ENCODE results near the gene NCF2. TPM values are rescaled to one million over a fixed set of nuclear protein-coding genes. Genes with fewer than 3 reads are reported as not detected.

NCF2 gene
- total and polyA plus RNA-seq, 2 donors (not counting 1 experiment from before 2014, with no cell fraction given), result 9.9 to 10.5 TPM

GRCh38 chr1:183605904-183606303 lies 15.6 kb upstream of the NCF2 start:
- POLR2A ChIA-PET, result no interaction called here
- TF ChIP-seq CTCF (IDR thresholded peaks at IDR 0.05), result no peak
- TF ChIP-seq EZH2 (IDR thresholded peaks at IDR 0.05; ENCODE audit: borderline replicate concordance, insufficient read depth, low read depth, low read length, poor library complexity, severe bottlenecking), result no peak
- no peak overlapping the region for H2AFZ ChIP-seq (ENCODE audit: insufficient read depth, low read depth, low read length, poor library complexity, severe bottlenecking)
- Mint-ChIP-seq H3K4me1 (peaks cover 40% of the 10 kb centered on the region), H3K9me3 (ENCODE audit: insufficient read depth) (no peaks in the 10 kb centered on the region), H3K4me3 (no peak overlapping the region), H3K27ac (no peak overlapping the region), H3K27me3 (no peaks in the 10 kb centered on the region)
- H3K4me1 ChIP-seq (ENCODE audit: control insufficient read depth in 2 of 2, insufficient read depth in 2 of 2, low read length in 2 of 2), result peaks cover 29 to 42% of the 10 kb centered on the region in 2 donors
- no peak overlapping the region for H3K9ac ChIP-seq (ENCODE audit: low read length)
- no peaks in the 10 kb centered on the region for H4K20me1 ChIP-seq (ENCODE audit: control insufficient read depth, insufficient read depth, low read length, poor library complexity, severe bottlenecking)
- no peak overlapping the region for H3K4me3 ChIP-seq (ENCODE audit: control extremely low read depth in 1 of 5, extremely low read depth in 1 of 5, insufficient read depth in 1 of 5, low read depth in 2 of 5, low read length in 4 of 5)
- H3K27ac ChIP-seq (ENCODE audit: low read length in 2 of 2), result no peak overlapping the region
- intact Hi-C loops (cut with micrococcal nuclease), result no loop called here
- ATAC-seq (ENCODE audit: low read depth), result no peak
- H3K79me2 ChIP-seq (ENCODE audit: control insufficient read depth, insufficient read depth, low read length), result no peaks in the 10 kb centered on the region
- no peaks in the 10 kb centered on the region for H3K27me3 ChIP-seq (replicated peaks in 1 of 4; ENCODE audit: control extremely low read depth in 1 of 4, control insufficient read depth in 3 of 4, insufficient read depth in 4 of 4, low read length in 3 of 4)
- no peak overlapping the region for H3K4me2 ChIP-seq (replicated peaks; ENCODE audit: low read depth, low read length, poor library complexity, severe bottlenecking)
- no peak for DNase-seq
- WGBS (ENCODE audit: insufficient coverage), result 100% methylated on average over 2 of the region's 2 CpGs
- CTCF ChIA-PET, result interaction anchor here (1.7 to 1.8 kb wide), 2 partner anchors 11 to 19 kb away, joined by 3 to 4 read pairs; no protein-coding TSS in a partner anchor
- no peaks in the 10 kb centered on the region for H3K9me3 ChIP-seq (ENCODE audit: control extremely low read depth in 1 of 3, control insufficient read depth in 2 of 3, insufficient read depth in 1 of 3, low read length in 2 of 3)
- no peaks in the 10 kb centered on the region for H3K36me3 ChIP-seq (replicated peaks in 1 of 2; ENCODE audit: control extremely low read depth in 1 of 2, control insufficient read depth in 1 of 2, extremely low read depth in 1 of 2, insufficient read depth in 2 of 2, low read length in 1 of 2)

GRCh38 chr1:183604815-183605214 lies 14.6 kb upstream of the NCF2 start:
- no peaks in the 10 kb centered on the region for H3K36me3 ChIP-seq (replicated peaks in 1 of 2; ENCODE audit: control extremely low read depth in 1 of 2, control insufficient read depth in 1 of 2, extremely low read depth in 1 of 2, insufficient read depth in 2 of 2, low read length in 1 of 2)
- H3K9ac ChIP-seq (ENCODE audit: low read length), result no peak overlapping the region
- H3K4me3 ChIP-seq (ENCODE audit: control extremely low read depth in 1 of 5, extremely low read depth in 1 of 5, insufficient read depth in 1 of 5, low read depth in 2 of 5, low read length in 4 of 5), result no peak overlapping the region
- peaks cover 29 to 42% of the 10 kb centered on the region in 2 donors for H3K4me1 ChIP-seq (ENCODE audit: control insufficient read depth in 2 of 2, insufficient read depth in 2 of 2, low read length in 2 of 2)
- Mint-ChIP-seq H3K4me1 (peaks cover 40% of the 10 kb centered on the region), H3K9me3 (ENCODE audit: insufficient read depth) (no peaks in the 10 kb centered on the region), H3K27ac (peak overlapping the region; percentile 84), H3K27me3 (no peaks in the 10 kb centered on the region), H3K4me3 (peak overlapping the region; percentile 53)
- no peaks in the 10 kb centered on the region for H4K20me1 ChIP-seq (ENCODE audit: control insufficient read depth, insufficient read depth, low read length, poor library complexity, severe bottlenecking)
- intact Hi-C loops (cut with micrococcal nuclease), result no loop called here
- no peaks in the 10 kb centered on the region for H3K9me3 ChIP-seq (ENCODE audit: control extremely low read depth in 1 of 3, control insufficient read depth in 2 of 3, insufficient read depth in 1 of 3, low read length in 2 of 3)
- H2AFZ ChIP-seq (ENCODE audit: insufficient read depth, low read depth, low read length, poor library complexity, severe bottlenecking), result peak overlapping the region; percentile 41
- CTCF ChIA-PET, result interaction anchor here (1.5 kb wide), 1 partner anchor 15 kb away, joined by 4 read pairs; the partner anchor contains the start of gene NCF2
- H3K4me2 ChIP-seq (replicated peaks; ENCODE audit: low read depth, low read length, poor library complexity, severe bottlenecking), result peak overlapping the region; percentile 7
- DNase-seq (no peak), ATAC-seq (ENCODE audit: low read depth) (no peak)
- H3K27ac ChIP-seq (ENCODE audit: low read length in 2 of 2), result peak overlapping the region in 1 of 2 donors; percentile 22
- TF ChIP-seq CTCF (IDR thresholded peaks at IDR 0.05), result no peak
- no peak for TF ChIP-seq EZH2 (IDR thresholded peaks at IDR 0.05; ENCODE audit: borderline replicate concordance, insufficient read depth, low read depth, low read length, poor library complexity, severe bottlenecking)
- no peaks in the 10 kb centered on the region for H3K27me3 ChIP-seq (replicated peaks in 1 of 4; ENCODE audit: control extremely low read depth in 1 of 4, control insufficient read depth in 3 of 4, insufficient read depth in 4 of 4, low read length in 3 of 4)
- 81% methylated on average over 3 of the region's 8 CpGs for WGBS (ENCODE audit: insufficient coverage)
- no peaks in the 10 kb centered on the region for H3K79me2 ChIP-seq (ENCODE audit: control insufficient read depth, insufficient read depth, low read length)
- POLR2A ChIA-PET, result no interaction called here

Measured in B cell (primary cell).